Measurements from ENCODE around the gene GRIA4. TPM values are rescaled to one million over a fixed set of nuclear protein-coding genes. Genes with fewer than 3 reads are reported as not detected.
A peak's percentile ranks its signal among the peaks of the same experiment; 100 is the strongest.

GRIA4 gene
- total RNA-seq, 1 experiment from 2014 or later, result not detected

GRCh38 chr11:105821781-105822180, 211.9 kb downstream of the GRIA4 start:
- intact Hi-C loops (cut with micrococcal nuclease; ENCODE audit: unreplicated experiment), result no loop called here
- Histone ChIP-seq H4K20me1 (ENCODE audit: insufficient read depth) (no peaks in the 10 kb centered on the region), H3K4me2 (no peak overlapping the region), H3K9me2 (ENCODE audit: insufficient read depth) (0 out of 2 replicates have a peak, but pooled peaks cover 4% of the 10 kb centered on the region), H3K27ac (no peak overlapping the region), H3F3A (ENCODE audit: insufficient read depth, low read depth) (no peaks in the 10 kb centered on the region), H2AFZ (peak overlapping the region; percentile 12; the same call in 1 of the 2 replicates), H3K4me3 (no peak overlapping the region), H3K4me1 (replicated peaks; ENCODE audit: insufficient read depth) (no peaks in the 10 kb centered on the region), H3K36me3 (ENCODE audit: low read depth) (no peaks in the 10 kb centered on the region), H3K27me3 (ENCODE audit: insufficient read depth, low read depth) (no peaks in the 10 kb centered on the region), H3K79me2 (ENCODE audit: low read depth) (no peaks in the 10 kb centered on the region), H3K9me3 (ENCODE audit: insufficient read depth, low read depth) (no peaks in the 10 kb centered on the region)
- no TSS peak for BruUV-seq (replicated peaks)
- ChIA-PET POLR2A (ENCODE audit: unreplicated experiment) (no interaction called here), CTCF (no interaction called here)
- TF ChIP-seq EZH2 (IDR thresholded peaks at IDR 0.05; ENCODE audit: low read depth), result no peak
- TF ChIP-seq, protein P1, sequence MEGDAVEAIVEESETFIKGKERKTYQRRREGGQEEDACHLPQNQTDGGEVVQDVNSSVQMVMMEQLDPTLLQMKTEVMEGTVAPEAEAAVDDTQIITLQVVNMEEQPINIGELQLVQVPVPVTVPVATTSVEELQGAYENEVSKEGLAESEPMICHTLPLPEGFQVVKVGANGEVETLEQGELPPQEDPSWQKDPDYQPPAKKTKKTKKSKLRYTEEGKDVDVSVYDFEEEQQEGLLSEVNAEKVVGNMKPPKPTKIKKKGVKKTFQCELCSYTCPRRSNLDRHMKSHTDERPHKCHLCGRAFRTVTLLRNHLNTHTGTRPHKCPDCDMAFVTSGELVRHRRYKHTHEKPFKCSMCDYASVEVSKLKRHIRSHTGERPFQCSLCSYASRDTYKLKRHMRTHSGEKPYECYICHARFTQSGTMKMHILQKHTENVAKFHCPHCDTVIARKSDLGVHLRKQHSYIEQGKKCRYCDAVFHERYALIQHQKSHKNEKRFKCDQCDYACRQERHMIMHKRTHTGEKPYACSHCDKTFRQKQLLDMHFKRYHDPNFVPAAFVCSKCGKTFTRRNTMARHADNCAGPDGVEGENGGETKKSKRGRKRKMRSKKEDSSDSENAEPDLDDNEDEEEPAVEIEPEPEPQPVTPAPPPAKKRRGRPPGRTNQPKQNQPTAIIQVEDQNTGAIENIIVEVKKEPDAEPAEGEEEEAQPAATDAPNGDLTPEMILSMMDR (conservative IDR thresholded peaks at IDR 0.05), result no peak
- no peak for DNase-seq

DNA sequence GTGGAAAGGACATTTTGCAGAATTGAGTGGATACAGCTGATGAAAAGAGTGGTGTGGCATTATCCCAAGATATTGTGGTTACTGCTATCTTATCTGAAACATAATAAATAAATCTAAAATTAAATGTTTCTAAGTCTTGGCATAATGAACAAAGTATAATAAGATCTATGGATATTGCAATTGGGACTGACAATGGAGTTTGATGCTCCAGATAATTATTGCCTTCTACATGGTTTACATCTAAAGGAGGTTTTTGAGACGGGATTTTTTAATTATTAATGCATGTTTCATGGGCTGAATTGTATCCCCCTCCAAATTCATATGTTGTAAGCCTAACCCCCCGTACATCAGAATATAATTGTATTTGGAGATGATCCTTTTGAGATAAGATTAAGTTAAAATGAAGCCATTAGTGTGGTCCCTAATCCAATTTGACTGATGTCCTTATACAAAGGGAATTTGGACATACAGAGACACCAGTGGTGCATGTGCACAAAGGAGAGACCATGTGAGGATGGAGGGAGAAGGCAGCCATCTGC, 213.7 kb downstream of the GRIA4 start:
- ChIA-PET POLR2A (ENCODE audit: unreplicated experiment) (no interaction called here), CTCF (no interaction called here)
- Histone ChIP-seq H2AFZ (no peak overlapping the region), H3K79me2 (ENCODE audit: low read depth) (no peaks in the 10 kb centered on the region), H4K20me1 (ENCODE audit: insufficient read depth) (no peaks in the 10 kb centered on the region), H3K9me3 (ENCODE audit: insufficient read depth, low read depth) (no peaks in the 10 kb centered on the region), H3K36me3 (ENCODE audit: low read depth) (no peaks in the 10 kb centered on the region), H3K4me2 (no peak overlapping the region), H3K9me2 (ENCODE audit: insufficient read depth) (0 out of 2 replicates have a peak, but pooled peaks cover 4% of the 10 kb centered on the region), H3K27me3 (ENCODE audit: insufficient read depth, low read depth) (no peaks in the 10 kb centered on the region), H3K4me3 (no peak overlapping the region), H3K27ac (no peak overlapping the region), H3K4me1 (replicated peaks; ENCODE audit: insufficient read depth) (no peaks in the 10 kb centered on the region), H3F3A (ENCODE audit: insufficient read depth, low read depth) (no peaks in the 10 kb centered on the region)
- no TSS peak for BruUV-seq (replicated peaks)
- intact Hi-C loops (cut with micrococcal nuclease; ENCODE audit: unreplicated experiment), result no loop called here
- no peak for DNase-seq
- TF ChIP-seq EZH2 (IDR thresholded peaks at IDR 0.05; ENCODE audit: low read depth), result no peak
- TF ChIP-seq, protein P1 (conservative IDR thresholded peaks at IDR 0.05), result no peak

DNA sequence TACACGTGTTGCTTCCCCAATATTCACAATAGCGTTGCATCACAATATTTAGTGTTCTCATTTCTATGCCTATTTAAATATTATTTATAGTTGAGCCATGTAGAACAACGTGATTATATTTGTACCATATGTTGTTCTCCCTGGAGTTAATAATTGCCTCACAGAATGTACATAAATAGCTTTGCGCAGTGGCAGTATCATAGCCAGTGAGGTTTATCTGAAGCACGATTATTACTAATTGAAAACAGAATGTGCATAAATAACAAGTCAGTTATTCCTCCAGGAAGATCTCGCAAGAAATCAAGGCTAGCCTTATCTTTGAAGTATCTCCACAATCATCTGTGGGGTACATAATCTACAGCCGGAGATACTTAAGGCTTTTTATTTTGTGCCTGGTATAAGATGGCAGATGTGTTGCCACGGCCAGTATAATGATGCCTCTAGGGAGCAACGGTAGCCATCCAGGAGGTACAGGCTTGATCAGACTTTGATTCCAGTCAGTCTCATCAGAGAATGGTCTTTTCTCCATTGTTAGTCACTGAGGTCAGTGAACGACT, 214.7 kb downstream of the GRIA4 start:
- Histone ChIP-seq H3K79me2 (ENCODE audit: low read depth) (no peaks in the 10 kb centered on the region), H3K27me3 (ENCODE audit: insufficient read depth, low read depth) (no peaks in the 10 kb centered on the region), H3K9me2 (ENCODE audit: insufficient read depth) (0 out of 2 replicates have a peak, but pooled peaks cover 4% of the 10 kb centered on the region), H3K36me3 (ENCODE audit: low read depth) (no peaks in the 10 kb centered on the region), H3K27ac (no peak overlapping the region), H4K20me1 (ENCODE audit: insufficient read depth) (no peaks in the 10 kb centered on the region), H3K4me3 (no peak overlapping the region), H2AFZ (no peak overlapping the region; the same call in 1 of the 2 replicates), H3K4me1 (replicated peaks; ENCODE audit: insufficient read depth) (no peaks in the 10 kb centered on the region), H3K4me2 (no peak overlapping the region), H3F3A (ENCODE audit: insufficient read depth, low read depth) (no peaks in the 10 kb centered on the region), H3K9me3 (ENCODE audit: insufficient read depth, low read depth) (no peaks in the 10 kb centered on the region)
- ChIA-PET CTCF (no interaction called here), POLR2A (ENCODE audit: unreplicated experiment) (no interaction called here)
- intact Hi-C loops (cut with micrococcal nuclease; ENCODE audit: unreplicated experiment), result no loop called here
- BruUV-seq (replicated peaks), result no TSS peak
- no peak for DNase-seq
- no peak for TF ChIP-seq EZH2 (IDR thresholded peaks at IDR 0.05; ENCODE audit: low read depth)
- TF ChIP-seq, protein P1 (conservative IDR thresholded peaks at IDR 0.05), result no peak
